ENCODE measurements around the gene ULBP1.
"Not testable (repeated sequence)": the region's sequence is repeated elsewhere in the genome, so short reads cannot be mapped to it uniquely, and the experiment has no call there.

The ULBP1 gene

DNA sequence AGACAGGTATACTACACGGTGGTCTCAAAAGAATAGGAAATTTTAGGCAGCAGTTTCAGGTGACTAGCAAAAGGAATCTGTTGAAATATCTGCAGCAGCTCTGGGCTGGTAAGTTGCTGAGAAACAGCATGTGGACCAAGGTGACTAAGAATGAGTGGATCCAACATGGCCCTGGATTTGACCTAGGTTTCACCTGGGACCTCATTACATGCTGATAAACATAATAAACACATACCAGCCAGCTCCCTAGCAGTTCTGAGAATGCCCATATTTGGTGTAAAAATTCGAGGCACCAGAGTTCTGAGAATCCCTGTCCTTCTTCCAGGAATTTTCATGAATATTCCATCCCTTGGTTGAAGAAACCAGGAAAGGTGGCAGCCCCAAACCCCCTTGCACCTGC, 10.4 kb upstream of the ULBP1 start:
- DNase-seq (ENCODE audit: low spot score): peak; percentile 16

DNA sequence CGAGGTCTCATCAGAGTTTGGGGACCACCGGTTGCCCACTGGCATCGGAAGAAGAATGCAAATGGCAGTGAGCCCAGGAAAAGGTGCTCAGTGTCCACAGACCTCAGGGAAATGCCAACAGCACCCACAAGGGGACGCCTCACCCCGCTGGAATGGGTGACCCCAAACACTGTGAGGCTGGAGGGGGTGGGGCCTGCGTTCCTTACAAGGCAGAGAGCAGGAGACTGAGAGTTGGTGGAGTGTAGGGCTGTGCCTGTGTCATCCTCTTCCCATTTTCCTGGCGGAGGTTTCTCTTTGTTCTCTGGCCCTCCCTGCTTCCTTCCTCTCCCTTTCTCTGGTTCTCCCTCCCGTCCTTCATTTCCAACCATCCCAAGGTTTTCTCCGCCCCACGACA, 9.8 kb upstream of the ULBP1 start:
- DNase-seq (ENCODE audit: low spot score): not testable (repeated sequence)

DNA sequence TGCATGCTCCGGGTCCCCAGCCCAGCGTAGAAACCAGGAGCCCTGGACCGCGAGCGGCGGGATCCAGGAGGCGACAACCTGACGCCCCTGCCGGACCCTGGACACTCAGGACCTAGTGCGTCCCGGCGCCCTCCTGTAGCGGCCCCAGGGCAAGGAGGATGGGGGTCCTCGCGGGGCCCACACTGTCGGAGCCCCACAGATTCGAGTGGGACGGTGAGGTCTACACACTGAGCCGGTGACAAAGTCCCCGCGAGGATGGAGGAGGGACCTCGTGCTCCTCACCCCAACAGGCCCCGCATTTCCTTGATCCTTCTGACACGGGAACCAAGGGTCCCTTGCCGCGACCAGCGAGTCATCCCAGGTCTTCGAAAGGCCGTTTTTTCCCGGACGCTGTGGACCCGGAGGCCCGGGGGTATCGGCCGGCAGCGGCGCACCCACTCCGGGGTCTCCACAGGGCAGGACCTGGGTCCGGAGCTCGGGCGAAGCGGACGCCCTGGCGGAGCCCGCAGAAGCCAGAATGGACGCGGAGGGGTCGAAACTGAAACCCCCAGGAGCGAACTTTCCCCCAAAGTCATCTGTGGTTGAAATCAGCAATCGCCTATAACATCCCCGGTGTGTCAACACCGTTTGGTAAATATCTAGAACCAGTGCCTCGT, 9.3 kb upstream of the ULBP1 start:
- DNase-seq (ENCODE audit: low spot score): not testable (repeated sequence)

DNA sequence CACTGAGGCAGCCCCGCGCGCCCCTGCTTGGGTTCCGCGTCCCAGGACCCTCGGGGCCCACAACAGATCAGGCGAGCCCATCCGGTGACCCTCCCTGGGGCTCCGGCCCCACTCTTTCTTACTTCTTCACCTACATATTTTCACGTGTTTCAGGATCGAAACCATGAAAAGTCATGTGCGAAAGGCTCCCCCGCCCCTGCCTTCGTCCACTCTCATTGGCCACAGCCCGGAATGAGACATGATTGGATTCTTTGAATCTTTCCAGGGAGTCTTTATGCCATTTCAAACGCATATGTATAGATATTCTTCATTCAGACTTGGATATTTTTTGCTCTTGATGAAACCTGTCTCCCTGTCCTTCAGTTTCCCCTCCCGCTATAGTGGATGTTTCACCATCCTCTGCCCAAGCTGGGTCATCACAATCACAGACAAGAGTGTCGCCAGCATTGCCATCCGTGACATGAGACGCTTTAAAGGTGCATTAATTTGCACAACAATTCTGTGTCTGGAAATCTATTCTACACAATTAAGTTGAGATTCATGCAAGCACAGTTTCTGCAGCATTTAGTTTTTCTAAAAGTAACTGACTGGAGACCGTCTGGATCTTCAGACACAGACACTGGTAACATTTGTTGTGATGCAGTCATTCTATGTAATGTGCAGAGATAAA, 8.6 kb upstream of the ULBP1 start:
- not testable (repeated sequence) for DNase-seq (ENCODE audit: low spot score)

DNA sequence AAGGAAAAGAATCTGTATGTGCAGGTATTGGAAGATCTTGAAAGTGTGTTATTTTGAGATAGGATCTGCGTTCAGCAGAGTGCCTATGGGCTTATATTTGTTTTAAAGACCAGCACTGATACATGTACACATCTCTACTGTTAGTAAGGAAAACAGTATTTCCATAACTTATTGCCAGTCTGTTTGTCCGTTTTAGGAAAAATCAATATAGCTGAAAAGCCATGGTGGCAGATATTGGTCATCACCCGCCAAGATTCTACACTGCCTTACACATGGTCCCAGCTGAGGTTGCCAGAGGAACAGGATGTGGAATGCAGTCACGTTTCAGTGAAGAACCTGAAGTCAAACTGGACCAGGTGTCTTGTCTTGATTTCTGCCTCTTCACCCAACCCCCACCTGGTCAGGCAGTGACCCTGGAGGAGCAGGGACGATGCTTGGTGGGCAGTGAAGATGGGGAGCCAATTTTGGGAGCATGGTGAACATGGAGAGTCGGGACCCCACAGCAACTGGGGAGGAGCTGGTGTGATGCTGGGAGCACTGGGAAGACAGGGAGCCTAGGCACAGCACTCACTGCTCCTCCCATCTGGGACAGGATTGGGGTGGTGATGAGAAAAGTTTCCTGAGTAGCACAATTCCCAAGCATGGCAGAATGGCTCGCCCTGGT, 8.0 kb upstream of the ULBP1 start:
- not testable (repeated sequence) for DNase-seq (ENCODE audit: low spot score)

DNA sequence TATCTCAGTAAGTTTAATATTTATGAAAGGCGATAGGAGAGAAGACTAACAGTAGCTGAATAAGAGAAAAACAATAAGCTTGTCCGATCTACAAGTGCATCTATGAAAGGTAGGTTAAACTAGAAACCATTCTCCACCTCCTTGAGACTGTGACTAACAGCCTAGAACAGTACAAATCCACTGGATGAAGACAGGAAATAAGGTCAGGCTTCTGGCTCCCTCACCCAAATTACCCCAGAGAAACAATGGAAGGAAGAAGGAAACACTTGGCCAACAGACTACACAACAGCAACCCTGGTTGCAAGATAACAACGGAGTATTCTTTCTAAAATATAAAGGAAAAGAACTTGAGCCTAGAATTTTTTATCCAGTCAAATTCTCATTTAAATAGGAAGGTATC, 5.6 kb upstream of the ULBP1 start:
- not testable (repeated sequence) for DNase-seq (ENCODE audit: low spot score)

DNA sequence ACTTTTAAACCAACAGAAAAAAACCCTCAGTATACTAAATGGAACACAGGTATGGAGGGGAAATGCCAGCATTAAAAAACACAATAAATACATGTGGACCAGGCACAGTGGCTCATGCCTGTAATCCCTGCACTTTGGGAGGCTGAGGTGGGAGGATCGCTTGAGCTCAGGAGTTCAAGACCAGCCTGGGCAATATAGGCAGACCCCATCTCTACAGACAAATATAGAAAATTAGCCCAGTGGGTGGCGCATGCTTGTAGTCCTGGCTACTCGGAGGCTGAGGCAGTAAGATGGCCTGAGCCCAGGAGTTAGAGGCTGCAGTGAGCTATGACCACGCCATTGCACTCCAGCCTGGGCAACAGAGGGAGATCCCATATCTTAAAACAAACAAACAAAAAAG, 3.9 kb upstream of the ULBP1 start:
- not testable (repeated sequence) for DNase-seq (ENCODE audit: low spot score)

DNA sequence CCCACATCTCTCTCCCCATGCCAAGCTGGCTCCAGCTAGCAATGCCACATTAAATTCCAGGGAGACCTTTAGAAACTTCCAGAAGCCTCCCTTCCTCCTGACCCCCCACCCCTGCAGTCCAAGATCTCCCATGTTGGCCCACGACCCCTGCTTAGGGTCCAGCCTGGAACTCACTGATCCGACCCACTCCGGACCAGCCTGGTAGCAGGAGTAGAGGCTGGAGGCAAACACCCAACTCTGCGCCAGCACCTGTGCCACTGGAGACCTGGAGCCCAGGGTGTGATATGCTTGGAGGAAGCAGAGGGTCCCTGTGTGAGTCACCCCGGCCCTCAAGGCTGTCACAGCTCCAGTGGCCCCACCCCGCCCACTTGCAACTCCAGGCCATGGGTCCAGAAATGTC, 3.3 kb upstream of the ULBP1 start:
- DNase-seq (ENCODE audit: low spot score): no peak

DNA sequence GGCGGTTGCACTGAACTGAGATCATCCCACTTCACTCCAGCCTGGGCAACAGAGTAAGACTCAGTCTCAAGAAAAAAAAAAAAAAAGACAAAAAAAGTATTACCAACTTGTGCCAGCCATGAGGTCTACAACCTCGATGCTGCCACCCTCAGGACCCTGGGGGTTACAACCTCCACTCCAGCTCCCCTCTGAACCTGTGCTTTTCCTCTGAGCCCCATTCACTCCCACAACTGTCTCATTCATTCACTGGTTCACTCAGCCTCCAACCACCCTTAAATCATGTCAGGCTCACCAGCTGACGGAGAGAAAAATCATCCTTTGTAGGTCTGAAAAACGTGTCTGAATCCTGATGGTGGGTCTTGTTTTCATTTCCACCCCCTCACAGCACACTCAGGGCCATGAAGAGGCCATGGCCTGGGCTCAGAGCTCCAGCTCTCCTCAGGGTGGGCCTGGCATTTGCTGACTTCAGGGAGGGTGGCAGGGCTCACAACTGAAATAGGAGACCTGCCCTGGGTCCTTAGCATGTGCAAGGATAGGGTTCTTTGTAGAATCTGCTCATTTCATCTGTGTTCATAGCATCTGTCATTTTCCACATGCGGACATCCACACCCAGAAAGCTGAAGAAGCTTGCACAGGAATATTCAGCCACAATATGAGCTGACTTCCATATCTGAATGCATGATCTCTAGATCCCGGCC, 1.9 kb upstream of the ULBP1 start:
- peak; percentile 37 for DNase-seq (ENCODE audit: low spot score)

DNA sequence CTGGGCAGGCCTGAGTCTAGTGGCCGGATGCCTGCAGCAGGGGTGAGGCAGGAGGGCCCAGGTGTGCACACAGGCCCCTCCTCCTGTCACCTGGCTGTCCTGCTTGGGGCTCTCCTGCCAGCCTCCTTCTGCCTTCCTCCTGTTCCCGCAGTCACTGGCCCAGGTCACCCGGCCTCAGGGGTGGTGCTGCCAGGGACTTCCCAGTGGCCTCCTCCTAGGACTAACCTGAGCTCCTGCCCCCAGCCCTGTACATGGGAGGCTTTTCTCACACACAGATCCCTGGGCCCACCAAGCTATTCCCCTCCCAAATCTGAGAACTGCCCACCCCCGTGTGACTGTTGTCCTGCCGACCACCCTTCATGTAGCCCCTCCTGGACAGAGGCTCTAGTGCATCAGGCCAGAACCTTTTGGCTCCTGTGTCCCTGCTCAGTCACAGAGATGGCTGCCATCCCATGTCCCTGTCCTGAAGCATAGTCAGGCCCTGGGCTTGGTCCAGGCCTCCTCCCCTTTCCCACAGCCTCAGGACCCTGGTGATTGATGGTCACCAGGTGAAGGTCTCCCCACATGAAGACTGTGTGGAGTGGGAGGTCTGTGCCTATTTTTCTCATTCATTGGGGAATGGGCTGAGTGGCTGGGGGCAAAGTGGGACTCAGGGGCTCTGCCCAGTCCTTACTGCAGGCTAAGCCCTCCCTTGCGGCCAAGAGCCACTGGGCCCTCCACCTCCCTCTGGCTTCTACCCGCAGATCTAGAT, 1.1 kb upstream of the ULBP1 start:
- DNase-seq (ENCODE audit: low spot score): no peak

DNA sequence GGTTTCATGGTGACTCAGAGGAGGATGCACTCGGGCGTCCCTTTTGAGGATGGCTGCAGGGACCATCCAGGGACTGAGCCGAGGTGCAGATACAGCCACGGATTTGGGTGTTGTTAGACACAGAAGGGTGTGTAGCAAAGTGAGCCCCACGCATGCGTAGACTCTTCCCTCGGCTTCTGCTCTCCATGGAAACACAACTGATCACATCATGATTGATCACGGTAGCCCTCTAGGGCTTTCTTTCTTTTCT, 606 bp upstream of the ULBP1 start:
- peak; percentile 44 for DNase-seq (ENCODE audit: low spot score)

DNA sequence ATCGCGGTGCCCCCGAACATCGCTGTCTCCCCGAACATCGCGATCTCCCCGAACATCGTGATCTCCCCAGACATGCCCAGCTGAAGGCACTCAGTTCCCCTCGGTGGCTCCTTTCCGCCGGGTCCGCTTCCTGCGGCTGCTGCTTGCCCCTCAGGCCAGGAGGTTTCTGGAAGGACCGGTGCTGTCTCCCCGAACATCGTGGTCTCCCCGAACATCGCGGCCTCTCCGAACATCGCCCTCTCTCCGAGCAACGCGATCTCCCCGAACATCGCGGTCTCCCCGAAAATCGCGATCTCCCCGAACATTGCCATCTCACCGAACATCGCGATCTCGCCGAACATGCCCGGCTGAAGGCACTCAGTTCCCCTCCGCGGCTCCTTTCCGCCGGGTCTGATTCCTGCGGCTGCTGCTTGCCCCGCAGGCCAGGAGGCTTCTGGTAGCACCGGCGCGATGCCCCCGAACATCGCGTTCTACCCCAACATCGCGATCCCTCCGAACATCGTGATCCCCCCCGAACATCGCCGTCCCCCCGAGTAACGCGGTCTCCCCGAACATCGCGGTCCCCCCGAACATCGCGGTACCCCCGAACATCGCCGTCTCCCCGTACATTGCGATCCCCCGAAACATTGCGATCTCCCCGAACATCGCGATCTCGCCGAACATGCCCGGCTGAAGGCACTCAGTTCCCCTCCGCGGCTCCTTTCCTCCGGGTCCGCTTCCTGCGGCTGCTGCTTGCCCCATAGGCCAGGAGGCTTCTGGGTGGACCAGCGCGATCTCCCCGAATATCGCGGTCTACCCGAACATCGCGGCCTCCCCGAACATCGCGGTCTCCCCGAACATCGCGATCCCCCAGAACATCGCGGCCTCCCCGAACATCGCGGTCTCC, 808 bp downstream of the ULBP1 start:
- no peak for DNase-seq (ENCODE audit: low spot score)

DNA sequence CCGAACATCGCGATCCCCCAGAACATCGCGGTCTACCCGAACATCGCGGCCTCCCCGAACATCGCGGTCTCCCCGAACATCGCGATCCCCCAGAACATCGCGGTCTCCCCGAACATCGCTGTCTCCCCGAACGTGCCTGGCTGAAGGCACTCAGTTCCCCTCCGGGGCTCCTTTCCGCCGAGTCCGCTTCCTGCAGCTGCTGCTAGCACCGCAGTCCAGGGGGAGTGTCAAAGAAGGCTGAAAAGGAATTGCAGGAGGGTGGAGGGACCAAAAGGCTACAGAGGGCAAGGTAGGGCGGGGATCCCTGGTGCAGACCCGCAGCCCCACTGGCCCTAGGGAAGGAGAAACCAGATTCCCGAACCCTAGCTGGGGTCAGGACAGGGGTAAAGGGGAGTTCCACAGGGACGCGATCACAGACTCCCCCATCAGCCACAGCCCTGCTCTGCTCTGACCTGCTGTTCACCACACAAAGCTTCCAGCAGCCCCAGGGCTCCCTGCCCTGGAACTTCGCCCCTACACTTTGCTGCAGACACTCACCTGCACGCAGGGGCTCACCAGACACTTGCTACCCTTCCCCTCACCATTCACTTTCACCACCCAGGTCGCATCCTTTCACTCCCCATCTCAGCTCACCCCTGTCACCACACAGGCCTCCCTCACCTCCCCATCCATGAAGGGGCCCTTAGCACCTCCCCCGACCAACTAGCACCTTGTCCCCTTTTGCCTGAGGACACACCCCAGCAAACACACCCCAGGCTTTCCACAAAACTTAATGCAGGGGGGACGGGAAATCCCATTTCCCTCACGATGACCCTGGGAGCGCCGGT, 1.7 kb downstream of the ULBP1 start:
- no peak for DNase-seq (ENCODE audit: low spot score)

DNA sequence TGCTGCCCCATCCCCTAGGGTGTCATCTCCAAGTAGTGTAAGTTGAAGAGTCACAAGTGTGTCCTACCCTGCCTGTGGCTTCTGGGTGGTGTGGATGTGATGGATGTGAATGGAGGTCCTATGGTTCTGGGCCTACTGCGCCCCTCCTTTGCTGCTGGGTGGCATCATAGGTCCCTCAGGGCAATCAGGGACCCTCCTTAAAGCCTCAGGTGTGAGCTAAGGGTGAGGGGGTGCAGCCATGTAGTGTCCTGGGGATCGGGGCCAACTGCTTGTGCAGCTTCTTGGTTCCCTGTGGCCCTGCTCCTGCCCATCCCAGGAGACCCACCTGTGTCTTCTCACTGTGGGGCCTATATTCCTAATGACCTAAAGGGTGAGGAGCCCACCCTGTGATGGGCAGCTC, 2.6 kb downstream of the ULBP1 start:
- DNase-seq (ENCODE audit: low spot score): not testable (repeated sequence)

DNA sequence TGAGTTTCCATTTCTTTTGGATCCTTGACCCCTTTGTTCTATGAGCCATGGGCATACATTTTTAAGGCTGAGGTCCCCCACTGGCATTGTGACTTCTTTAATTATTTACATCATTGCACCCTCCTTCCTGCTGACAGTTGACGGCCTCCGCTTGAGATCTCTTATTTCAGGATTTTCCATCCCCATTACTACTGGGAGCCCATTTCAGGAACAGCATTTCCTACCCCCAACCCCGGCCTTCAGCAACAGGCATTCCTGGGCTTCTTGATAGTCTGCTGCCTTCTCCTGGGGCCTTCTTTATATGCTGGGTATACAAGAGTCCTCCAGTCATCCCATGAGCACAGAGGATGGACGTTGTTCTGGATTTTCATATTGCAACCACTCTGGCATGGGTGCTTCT, 3.8 kb downstream of the ULBP1 start:
- no peak for DNase-seq (ENCODE audit: low spot score)

DNA sequence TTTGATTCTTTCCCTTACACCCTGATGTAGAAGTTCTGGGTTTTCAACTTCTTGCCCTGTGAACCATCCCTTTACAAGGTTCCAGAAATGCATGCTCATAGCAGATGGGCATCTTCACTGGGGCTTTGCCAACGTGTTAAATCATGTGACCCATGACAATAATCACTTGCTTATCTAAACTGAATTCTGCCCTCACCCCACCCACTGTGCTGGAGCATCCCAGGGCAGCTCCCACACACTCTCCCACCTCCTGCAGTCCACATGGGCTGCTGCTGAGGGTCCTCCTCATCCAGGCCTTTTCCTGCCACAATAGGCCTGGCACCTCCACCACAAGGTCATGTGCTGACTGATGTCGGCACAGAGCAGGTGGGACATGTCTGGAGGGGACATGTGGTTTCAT, 4.3 kb downstream of the ULBP1 start:
- not testable (repeated sequence) for DNase-seq (ENCODE audit: low spot score)

DNA sequence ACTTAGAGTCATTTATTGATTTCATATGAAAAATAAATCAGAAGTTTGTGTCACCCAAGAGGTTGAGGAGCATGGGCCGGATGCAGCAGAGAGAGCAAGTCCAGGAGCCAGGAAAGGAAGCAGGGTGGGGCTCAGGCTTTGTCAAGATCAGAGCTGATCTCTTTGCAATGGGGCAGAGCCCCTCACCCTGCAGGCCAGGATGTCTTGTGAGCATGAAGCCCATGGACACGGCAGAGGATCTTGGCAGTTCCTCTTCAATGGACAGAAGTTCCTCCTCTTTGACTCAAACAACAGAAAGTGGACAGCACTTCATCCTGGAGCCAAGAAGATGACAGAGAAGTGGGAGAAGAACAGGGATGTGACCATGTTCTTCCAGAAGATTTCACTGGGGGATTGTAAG, 5.2 kb downstream of the ULBP1 start:
- not testable (repeated sequence) for DNase-seq (ENCODE audit: low spot score)

DNA sequence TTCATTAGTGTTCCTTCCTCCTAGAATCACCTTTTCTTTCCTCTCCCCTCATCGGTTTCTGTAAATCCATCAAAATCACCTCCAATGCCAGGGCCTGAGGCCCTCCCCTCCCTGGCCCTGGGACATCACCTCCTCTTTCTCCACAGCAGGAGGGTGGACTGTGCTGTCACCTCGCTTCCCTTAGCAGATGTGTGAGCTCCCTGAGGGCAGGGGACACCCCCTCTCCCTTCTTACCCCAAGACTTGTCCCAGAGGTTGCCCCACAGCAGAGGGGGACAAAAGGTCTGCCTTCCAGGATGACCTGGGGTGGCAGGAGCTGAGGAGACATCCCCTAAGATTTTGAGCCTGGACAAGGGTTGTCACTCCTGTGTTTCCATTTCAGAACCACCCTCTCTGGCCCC, 5.9 kb downstream of the ULBP1 start:
- DNase-seq (ENCODE audit: low spot score): no peak

DNA sequence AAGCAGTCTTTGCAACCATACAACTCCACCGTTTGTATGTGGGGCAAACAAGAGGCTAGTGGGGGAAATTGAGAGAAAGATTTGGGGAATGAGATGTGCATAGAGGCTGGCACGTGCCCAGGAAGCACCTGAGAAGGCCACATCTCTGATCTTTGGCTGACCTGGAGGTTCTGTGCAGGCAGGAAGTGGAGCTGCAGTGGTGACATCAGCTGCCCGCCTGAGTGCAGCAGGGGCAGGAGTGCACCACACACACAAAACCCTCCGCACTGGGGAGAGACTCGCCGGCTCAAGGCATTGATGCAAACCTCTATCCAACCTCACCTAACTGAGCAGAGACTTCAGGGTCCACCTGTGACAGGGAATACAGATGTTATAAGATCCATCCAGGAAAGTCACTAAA, 10.7 kb downstream of the ULBP1 start:
- DNase-seq (ENCODE audit: low spot score): not testable (repeated sequence)

DNA sequence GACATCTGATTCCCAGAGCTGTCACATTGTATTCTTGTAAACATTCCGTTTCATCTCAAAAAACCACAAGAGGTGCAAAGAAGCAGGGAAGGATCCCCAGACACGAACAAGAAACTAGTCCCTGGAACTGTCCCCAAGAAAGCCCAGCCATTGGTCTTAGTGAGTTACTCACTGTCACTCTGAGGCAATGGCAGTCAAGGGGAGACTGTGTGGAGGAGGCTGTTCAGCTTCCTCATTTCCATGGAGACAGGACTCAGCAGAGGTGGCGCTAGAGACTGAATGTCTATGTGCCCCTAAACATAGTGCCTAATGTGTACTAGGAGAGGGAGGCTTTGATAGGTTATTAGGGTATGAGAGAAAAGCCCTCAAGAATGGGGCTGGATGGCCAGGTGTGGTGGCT, 11.1 kb downstream of the ULBP1 start:
- DNase-seq (ENCODE audit: low spot score): no peak

DNA sequence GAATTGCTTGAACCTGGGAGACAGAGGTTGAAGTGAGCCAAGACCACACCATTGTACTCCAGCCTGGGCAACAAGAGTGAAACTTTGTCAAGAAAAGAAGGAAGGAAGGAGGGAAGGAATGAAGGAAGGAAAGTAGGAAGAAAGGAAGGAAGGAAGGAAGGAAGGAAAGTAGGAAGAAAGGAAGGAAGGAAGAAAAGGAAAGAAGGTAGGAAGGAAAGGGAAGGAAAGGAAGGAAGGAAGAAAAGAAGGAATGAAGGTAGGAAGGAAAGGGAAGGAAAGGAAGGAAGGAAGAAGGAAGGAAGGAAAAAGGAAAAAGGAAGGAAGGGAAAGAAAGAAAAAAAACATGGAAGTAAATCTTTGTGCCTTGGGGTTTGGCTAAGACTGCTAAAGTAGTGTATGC, 11.7 kb downstream of the ULBP1 start:
- DNase-seq (ENCODE audit: low spot score): no peak

Data from CD4-positive, alpha-beta T cell treated with Interleukin-2 at 100 ng/mL for 4 hours (primary cell).